ENCODE results near the gene HOXA10.

HOXA10 gene

DNA sequence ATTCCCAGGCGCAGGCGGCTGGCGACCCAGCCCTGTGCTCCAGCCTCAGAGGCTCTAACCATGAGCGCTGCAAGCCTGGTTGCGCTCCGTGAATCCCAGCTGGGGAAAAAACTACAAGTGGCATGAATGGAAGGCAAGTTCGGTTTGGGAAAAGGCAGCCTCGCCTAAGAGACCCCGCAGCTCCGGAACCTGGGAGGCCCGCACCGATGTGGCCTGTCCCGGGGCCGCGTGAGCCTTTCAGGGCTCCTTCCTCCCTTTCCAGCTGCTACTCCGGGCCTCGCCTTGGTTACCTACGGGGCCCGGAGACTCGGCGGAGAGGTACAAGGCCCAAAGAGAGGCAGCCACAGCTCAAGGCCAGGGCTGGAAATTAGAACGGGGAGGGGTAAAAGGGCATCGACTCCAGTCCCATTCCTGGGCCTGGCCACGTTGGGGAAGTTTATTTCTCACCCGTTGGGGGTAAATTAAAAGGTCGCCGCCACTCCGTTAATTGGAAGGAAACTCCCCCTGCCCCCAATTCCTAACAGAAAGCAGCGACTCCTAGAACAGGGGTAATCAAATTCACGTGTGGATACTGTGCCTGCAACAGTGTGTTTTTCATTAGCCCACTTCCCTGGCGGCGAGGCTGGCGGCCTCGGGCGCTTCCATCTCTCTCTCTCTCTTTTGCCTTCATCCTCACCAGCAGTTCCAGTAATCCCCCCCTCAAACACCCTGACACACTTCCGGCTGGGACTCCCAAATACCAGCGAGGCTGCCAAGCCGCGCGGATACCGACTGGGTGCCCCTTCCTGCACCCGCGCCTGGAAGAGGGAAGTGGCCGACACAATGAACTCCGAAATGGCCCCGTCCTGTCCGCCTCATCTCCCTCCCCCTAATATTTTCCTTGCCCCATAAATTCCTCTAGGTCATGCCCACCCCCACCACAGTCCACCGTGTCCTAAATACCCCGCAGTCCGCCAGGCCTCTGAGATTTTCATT lies 7.3 kb downstream of the HOXA10 start:
- TF ChIP-seq, protein P1, sequence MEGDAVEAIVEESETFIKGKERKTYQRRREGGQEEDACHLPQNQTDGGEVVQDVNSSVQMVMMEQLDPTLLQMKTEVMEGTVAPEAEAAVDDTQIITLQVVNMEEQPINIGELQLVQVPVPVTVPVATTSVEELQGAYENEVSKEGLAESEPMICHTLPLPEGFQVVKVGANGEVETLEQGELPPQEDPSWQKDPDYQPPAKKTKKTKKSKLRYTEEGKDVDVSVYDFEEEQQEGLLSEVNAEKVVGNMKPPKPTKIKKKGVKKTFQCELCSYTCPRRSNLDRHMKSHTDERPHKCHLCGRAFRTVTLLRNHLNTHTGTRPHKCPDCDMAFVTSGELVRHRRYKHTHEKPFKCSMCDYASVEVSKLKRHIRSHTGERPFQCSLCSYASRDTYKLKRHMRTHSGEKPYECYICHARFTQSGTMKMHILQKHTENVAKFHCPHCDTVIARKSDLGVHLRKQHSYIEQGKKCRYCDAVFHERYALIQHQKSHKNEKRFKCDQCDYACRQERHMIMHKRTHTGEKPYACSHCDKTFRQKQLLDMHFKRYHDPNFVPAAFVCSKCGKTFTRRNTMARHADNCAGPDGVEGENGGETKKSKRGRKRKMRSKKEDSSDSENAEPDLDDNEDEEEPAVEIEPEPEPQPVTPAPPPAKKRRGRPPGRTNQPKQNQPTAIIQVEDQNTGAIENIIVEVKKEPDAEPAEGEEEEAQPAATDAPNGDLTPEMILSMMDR (IDR thresholded peaks at IDR 0.05; ENCODE audit: low read depth, low read length, missing control alignments), result no peak
- DNase-seq (ENCODE audit: extremely low read depth, low read depth), result no peak
- peak overlapping the region; percentile 83 for H3K4me3 ChIP-seq (replicated peaks; ENCODE audit: low read depth, low read length)

DNA sequence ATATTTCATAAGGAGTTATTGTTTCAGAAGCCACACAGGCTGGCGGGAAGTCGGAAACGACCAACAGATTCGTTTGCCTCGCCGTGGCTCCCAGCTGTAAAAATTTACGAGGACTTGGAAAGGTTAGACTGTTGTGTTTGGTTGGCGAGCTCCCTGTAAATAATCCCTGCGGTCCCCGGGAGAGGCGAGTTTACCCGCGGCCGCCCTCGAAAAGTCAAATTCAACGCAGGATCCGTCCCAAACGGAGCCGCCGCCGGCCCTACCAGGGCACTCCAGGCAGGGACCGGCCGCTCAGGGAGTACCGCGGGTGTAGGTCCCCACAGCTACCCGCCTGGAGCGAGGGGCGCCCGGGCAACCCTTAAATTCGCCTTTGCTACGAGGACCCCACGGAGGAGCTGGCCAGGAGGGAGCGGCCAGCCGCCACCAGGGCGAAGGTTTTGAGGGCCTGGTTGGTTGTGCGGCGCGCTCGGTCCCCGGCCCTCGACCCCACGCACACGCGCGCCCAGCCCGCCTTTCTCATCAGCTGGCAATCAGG lies 8.1 kb downstream of the HOXA10 start:
- TF ChIP-seq, protein P1 (IDR thresholded peaks at IDR 0.05; ENCODE audit: low read depth, low read length, missing control alignments), result no peak
- H3K4me3 ChIP-seq (replicated peaks; ENCODE audit: low read depth, low read length), result peak overlapping the region; percentile 83
- no peak for DNase-seq (ENCODE audit: extremely low read depth, low read depth)

DNA sequence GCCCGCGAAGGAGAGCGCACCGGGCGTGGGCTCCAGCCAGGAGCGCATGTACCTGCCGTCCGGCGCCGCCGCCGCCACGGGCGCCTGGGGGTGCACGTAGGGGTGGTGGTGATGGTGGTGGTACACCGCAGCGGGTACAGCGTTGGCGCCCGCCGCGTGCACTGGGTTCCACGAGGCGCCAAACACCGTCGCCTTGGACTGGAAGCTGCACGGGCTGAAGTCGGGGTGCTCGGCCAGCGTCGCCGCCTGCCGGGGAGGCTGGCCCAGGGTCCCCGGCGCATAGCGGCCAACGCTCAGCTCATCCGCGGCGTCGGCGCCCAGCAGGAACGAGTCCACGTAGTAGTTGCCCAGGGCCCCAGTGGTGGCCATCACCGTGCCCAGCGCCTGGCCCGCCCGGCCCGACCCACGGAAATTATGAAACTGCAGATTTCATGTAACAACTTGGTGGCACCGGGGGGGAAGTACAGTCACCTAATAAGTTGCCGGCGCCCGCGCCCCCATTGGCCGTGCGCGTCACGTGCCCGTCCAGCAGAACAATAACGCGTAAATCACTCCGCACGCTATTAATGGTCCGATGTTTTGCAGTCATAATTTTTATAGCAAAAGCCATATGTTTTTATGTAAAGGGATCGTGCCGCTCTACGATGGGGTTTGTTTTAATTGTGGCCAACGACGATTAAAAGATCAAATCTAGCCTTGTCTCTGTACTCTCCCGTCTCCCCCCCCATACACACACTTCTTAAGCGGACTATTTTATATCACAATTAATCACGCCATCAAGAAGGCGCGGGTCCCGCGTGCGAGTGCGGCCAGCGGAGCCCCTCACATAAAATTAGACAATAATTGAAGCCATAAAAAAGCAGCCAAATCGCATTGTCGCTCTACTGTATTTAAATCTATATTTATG lies 8.8 kb downstream of the HOXA10 start, which contains the start of gene HOXA9:
TSS of gene HOXA9 (minus strand) at position 449 of the 907 bp plus-strand sequence. CDS start at position 369, 80 bp downstream.
- H3K4me3 ChIP-seq (replicated peaks; ENCODE audit: low read depth, low read length), result peak within 1 kb of the TSS; percentile 83
- TF ChIP-seq, protein P1 (IDR thresholded peaks at IDR 0.05; ENCODE audit: low read depth, low read length, missing control alignments), result no peak

DNA sequence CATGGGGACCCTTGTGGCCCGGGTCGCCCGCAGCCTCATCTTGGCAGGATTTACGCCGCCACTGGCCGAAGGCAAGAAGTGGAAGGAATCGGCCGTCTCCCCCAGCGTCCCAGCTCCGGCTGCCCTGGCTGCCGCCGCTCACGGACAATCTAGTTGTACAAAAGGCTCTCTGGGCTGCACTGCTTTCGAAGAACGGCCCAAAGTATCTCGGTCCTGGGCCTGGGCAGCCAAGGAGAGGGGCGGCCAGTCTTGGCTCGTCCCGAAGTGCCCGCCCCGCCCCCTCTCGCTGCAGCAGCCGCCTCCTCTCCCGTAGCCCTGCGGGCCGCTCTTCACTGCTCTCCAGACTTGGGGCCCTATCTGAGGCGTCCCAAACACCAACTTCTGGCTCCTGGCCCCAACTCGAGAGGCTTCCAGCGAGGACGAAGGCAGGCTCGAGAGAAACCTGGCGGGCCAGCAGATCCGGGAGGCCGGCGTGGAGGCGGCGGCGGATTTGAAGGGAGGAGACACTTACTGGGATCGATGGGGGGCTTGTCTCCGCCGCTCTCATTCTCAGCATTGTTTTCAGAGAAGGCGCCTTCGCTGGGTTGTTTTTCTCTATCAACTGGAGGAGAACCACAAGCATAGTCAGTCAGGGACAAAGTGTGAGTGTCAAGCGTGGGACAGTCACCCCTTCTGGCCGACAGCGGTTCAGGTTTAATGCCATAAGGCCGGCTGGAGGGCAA lies 9.6 kb downstream of the HOXA10 start:
- TF ChIP-seq, protein P1 (IDR thresholded peaks at IDR 0.05; ENCODE audit: low read depth, low read length, missing control alignments), result no peak
- DNase-seq (ENCODE audit: extremely low read depth, low read depth), result no peak
- peak overlapping the region; percentile 83 for H3K4me3 ChIP-seq (replicated peaks; ENCODE audit: low read depth, low read length)

More for the DNA sequence above, 8.8 kb downstream of the HOXA10 start, which contains the start of gene HOXA9:
- no peak for DNase-seq (ENCODE audit: extremely low read depth, low read depth)

DNA sequence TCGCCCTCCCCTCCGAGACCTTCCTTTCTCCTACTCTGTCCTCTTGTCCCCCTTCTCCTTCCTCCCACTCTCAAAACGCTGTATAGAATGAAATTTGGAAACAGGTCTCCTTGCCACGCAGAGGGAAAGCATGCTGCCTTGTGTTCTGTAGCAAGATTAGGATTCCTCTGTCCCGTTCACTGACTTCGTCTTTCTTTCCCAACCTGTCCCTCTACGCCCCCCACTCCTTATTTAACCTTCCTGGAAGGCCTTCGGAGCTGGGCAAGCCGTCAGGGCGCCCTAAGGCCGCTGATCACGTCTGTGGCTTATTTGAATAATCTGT lies 10.1 kb downstream of the HOXA10 start:
- peak overlapping the region; percentile 83 for H3K4me3 ChIP-seq (replicated peaks; ENCODE audit: low read depth, low read length)
- TF ChIP-seq, protein P1 (IDR thresholded peaks at IDR 0.05; ENCODE audit: low read depth, low read length, missing control alignments), result no peak
- DNase-seq (ENCODE audit: extremely low read depth, low read depth), result no peak

Measured in HFF-Myc (cell line).